GM19099 (cell line): ENCODE measurements around the gene CABP5.

Experiments used
- POLR2A ChIP-seq: IDR thresholded peaks from 3 replicates; pipeline ENCODE4 v1.6.1; 2011; ENCODE audit warnings: low read depth; ENCODE audit not compliant: insufficient read length; ENCODE audit errors: extremely low read depth

CABP5 gene

DNA sequence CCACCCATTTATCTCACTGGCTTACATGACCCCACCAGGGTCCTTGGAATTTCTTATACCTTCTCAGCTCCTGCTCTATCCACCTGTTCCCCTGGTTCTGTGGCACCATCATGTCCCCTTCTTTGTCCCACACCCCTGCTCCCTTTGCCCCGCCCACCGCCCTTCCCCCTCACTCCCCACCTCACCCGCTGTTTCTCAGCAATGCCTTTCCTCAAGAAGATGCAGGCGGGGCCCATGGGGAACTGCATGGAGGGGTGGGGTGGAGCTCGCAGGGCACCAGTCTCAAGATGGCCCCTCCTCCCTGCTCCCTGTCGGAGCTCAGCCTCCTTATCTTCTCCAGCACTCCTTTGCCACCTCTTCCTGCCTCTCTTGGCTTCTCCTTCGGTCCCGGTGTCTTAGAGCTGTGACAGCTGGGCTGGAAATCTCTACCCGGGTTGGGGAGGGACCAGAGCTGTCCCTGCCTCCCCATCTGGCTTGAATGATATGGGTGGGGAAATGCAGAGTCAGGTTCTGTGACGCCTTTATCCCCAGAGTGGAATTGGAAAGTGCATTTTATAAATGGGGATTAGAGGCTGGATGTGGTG, at the start of gene CABP5:
CABP5 (minus strand) TSS at position 405 of the 584 bp plus-strand sequence; CDS start at position 248, 157 bp downstream.
- no peak for TF ChIP-seq POLR2A

DNA sequence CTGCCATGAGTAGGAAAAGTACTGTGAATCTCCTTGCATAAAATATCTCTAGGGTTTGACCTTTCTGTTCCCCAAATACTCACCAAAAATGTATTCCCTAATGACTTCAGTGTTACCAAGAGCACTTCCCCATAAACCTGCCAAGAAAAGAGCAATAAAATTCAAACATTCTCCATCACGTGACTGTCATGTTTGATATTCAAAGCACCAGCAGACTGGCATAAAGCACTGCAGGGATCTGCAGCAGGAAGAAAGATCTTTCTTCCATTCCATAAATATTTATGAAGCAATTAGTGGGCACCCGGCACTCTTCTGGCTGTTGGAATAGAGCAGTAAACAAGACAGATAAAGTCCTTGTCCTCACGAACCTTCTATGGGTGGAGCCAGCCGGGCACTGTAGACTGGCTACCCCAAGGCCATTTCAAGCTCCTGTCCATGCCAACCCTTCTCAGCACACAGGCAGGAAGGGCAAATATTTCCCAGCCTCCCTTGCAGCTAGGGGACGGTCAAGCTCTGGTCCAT, 46.5 kb upstream of the CABP5 start:
- TF ChIP-seq POLR2A: no peak

DNA sequence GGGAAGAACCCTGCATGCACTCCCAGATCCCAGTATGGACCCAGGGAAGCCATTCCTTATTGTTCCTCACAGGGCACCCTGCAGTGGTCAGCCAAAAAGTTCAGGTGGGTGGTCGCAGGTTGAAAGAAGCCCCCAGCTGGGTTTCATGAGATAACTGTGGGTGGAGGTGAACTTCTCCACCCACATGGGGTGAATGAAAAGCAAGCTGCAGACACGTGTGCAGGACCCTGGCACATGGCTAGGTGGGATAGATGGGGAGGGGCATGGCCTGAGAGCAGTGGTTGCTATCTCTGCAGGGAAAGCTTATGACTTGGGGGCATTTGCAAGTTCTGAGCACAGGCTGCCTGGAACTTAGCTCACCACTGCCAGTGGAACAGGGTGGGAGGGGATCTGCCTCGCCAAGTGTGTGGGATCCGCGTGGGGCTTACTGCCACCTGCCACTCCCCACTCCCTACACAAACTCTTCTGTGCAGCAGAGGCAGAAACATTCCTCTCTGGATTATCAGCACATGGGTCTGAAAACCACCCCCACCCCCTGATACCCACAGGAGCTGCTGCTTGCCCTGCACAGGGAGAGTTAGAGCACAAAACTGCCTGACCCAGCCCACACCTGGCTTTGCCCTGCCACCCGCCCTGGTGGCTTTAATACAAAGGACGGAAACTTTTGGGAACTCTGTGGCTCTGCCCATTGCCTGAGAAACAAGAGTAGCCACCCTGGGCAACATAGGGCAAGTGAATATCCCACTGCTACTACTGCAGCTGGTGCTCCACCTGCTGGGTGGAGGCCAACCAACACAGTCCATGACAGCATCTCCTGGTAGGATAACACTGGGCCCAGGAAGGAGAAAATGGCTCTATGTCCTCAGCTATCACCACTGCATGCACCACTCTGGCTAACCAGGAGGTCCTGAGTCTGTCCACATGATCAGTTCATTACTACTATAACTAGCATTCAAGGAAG, 42.3 kb upstream of the CABP5 start:
- no peak for TF ChIP-seq POLR2A

DNA sequence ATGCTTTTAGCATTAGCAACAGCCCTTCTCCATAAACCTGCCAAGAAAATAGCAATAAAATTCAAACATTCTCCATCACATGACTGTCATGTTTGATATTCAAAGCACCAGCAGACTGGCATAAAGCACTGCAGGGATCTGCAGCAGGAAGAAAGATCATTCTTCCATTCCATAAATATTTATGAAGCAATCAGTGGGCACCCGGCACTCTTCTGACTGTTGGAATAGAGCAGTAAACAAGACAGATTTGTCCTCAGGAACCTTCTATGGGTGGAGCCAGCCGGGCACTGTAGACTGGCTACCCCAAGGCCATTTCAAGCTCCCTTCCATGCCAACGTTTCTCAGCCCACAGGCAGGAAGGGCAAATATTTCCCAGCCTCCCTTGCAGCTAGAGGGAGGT, 41.2 kb upstream of the CABP5 start:
- no peak for TF ChIP-seq POLR2A

DNA sequence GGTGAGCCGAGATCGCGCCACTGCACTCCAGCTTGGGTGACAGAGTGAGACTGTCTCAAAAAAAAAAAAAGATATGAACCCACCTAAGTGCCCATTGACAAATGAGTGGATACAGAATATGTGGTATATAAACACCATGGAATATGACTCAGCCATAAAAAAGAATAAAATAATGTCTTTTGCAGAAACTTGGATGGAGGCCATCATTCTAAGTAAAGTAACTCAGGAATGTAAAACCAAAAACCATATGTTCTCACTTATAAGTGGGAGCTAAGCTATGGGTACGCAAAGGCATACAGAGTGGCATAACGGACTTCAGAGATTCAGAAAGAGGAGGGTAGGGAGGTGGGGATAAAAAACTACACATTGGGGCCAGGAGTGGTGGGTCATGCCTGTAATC, 37.2 kb upstream of the CABP5 start:
- TF ChIP-seq POLR2A: no peak

DNA sequence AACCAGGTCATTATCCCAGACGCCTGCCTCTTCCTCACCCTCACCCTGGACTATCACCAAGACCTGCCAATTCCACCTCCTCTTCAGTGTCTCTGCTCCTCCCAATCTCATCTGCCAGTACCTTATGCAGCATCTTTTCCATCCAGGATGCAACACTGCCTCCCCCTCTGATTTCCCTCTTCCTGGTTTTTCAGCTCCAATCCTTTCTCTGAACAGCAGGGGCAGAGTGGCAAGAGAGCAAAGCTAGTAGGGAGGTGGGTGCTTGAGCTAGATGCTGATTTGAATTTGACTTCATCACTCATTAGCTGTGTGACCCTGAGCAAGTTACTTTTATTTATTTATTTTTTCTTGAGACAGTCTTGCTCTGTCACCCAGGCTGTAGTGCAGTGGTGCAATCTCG, 25.6 kb upstream of the CABP5 start:
- no peak for TF ChIP-seq POLR2A

DNA sequence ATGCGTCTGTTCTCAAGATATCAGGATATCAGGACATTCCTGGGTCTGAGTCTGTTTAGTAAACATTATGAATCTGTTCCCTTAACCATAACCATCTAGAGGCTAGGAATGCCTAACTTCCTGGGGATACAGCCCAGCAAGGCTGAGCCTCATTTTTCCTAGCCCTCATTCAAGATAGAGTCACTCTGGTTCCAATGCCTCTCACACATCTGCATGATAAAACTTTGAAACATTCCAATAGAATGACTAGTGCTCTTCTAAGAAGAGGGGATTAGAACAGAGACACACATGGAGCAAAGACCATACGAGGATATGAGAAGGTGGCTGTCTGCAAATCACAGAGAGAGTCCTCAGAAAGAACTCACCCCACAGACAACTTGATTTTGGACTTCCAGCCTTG, 20.6 kb upstream of the CABP5 start:
- no peak for TF ChIP-seq POLR2A

DNA sequence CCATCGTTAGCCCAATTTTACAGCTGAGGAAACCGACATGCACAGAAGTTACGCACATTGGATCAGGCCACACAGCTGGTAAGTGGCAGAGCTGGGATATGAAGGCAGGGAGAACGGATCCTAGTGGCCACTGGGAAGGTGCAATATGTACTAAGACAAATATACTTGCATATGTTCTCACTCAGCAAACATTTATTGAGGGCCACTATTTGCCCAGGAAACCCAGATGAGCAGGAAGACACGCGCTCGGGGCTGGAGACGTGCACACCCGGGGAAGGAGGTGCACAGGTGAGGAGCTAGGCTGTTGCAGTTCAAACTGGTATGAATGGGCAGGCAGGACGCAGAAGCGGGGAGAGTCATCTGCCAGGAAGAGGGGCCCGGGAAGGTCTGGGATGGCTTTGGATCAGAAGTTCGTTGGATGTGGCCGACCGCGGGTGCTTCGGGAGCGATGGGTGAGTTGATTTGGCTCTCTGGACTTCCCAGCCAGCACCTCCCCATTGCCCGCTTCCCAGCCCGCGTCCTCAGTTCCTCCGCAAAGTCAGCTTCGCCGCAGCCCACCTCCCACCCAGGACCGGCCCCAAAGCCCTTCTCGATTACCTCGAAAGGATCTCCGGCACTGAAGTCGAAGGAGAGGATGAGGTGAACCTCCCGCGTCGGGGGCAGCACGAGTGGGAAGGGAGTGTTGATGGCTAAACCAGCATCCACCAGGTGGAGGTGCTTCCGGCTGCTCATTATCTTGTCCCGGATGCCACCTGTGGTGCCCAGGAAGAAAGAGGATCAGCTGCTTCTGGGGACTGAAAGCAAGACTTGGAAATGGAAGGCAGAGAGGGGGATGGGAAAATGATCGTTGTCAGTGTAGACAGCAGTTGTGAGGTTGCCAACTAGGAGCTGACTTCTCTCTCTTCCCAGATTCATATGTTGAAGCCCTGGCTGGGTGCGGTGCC, 17.8 kb upstream of the CABP5 start:
- no peak for TF ChIP-seq POLR2A

DNA sequence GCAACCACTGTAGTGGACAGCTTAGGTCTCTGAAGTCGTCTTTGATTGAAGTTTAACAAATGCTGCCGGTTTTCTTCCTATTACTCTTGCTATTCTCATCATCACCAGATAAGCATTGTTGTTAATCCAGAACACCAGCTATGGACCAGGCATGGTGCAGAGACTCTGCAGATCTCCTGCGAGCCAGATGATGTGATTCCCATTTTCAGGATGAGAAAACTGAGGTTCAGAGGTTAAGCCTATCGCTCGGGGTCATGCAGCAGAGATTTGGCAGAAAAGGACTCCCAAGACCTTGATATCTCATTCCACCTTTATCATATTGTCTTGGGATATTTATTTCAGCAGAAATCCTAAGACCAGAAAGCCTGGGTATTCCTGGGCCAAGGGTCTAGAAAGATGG, 16.5 kb upstream of the CABP5 start:
- no peak for TF ChIP-seq POLR2A

DNA sequence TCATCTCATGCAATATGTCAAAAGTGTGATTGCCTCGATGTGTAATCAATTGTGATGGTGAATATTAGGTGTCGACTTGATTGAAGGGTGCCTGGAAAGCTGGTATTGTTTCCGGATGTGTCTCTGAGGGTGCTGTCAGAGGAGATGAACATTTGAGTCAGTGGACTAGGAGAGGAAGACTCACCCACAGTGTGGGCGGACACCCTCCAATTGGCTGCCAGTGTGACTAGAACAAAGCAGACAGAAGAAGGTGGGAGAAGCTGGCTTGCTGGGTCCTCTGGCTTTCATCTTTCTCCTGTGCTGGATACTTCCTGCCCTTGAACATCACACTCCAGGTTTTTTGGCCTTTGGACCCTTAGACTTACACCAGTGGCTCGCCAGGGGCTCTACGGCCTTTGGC, 15.5 kb upstream of the CABP5 start:
- TF ChIP-seq POLR2A: no peak

DNA sequence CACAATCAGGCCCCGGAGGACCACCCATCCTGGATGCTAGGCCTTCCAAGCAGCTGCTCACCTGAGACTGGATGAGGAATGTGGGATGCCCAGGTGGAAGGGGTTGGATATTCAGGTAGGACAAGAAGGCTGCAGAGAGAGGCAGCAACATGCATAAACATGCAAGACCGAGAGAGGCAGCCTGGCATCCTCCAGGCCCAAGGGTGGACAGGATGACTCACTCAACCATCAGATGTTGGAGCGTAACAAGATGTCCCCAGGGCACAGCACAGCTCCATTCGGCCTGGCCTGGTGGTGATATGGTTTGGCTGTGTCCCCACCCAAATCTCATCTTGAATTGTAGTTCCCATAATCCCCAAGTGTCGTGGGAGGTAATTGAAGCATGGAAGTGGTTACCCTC, 10.0 kb upstream of the CABP5 start:
- TF ChIP-seq POLR2A: no peak

DNA sequence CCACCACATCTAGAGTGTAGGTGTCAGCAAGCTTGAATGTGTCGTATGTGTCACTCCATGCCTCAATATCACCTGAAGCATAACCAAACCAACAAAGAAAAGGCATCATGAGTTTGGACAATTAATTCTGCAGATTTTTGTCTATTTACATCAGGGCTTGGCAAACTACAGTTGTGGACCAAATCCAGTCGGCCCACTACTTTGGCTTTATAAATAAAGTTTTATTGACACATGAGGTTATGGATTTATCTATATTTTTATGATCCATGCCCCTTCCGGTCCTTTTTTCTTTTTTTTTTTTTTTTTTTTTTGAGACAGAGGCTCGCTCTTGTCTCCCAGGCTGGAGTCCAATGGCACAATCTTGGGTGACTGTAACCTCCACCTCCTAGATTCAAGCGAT, 9.2 kb upstream of the CABP5 start:
- no peak for TF ChIP-seq POLR2A

DNA sequence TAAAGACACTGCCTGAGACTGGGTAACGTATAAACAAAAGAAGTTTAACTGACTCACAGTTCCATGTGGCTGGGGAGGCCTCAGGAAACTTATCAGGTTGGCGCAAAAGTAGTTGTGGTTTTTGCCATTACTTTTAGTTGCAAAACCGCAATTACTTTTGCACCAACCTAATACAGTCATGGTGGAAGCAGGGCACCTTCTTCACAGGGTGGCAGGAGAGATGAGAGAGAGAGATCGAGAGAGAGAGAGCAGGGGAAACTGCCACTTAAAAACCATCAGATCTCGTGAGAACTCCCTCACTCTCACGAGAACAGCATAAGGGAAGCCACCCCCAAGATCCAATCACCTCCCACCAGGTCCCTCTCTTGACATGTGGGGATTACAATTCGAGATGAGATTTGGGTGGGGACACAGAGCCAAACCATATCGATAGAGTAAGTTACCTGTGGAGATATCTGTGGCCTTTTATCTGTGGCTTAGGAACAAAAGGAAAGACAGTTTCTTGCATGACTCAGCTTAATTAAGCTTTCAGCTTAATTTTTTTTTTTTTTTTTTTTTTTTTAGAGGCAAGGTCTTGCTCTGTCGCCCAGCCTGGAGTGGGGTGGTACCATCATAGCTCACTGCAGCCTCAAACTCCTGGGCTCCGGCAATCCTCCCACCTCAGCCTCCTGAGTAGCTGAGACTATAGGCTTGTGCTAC, 7.6 kb upstream of the CABP5 start:
- TF ChIP-seq POLR2A: no peak

DNA sequence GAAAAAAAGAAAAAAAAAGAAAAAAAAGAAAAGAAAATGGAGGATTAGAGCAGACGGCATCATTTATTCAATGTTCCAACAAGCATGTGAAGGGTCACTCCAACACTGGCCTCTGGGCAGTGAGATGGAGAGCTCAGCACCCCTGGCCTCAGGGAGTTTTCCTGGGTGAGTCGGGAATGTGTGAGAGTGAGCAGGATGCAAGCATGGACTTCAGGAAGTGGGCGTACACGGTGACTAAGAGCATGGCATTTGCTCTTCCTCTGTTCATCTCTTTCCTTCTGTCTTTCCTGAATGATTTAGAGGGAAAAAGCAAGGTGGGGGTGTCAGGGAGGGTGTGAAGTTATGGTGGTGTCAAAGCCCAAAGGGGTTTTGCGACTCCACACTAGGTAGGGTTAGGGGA, 682 bp upstream of the CABP5 start:
- TF ChIP-seq POLR2A: no peak
